Measurements from ENCODE around the gene TM2D1.

Gene TM2D1

GRCh38 chr1:61635557-61635956 is 89.4 kb downstream of the TM2D1 start:
- Histone ChIP-seq H2AFZ (ENCODE audit: low read depth, low read length, severe bottlenecking) (no peak overlapping the region), H3K9me2 (replicated peaks; ENCODE audit: insufficient read depth, low read length) (no peaks in the 10 kb centered on the region), H3K36me3 (ENCODE audit: low read length) (no peaks in the 10 kb centered on the region), H3K4me2 (ENCODE audit: low read depth, low read length, poor library complexity, severe bottlenecking) (no peak overlapping the region), H3K79me2 (ENCODE audit: insufficient read depth, low read length) (no peaks in the 10 kb centered on the region), H3K9me3 (ENCODE audit: insufficient read depth, low read length) (no peaks in the 10 kb centered on the region), H3K27ac (ENCODE audit: low read depth, low read length) (no peak overlapping the region), H3F3A (ENCODE audit: insufficient read depth) (no peaks in the 10 kb centered on the region), H3K4me3 (ENCODE audit: insufficient read depth, low read length, poor library complexity, severe bottlenecking) (no peak overlapping the region), H3K9ac (ENCODE audit: low read length) (no peak overlapping the region), H3K27me3 (ENCODE audit: low read length) (no peaks in the 10 kb centered on the region), H4K20me1 (ENCODE audit: low read depth, low read length) (no peaks in the 10 kb centered on the region)
- no peak for TF ChIP-seq CTCF (IDR thresholded peaks at IDR 0.05; ENCODE audit: insufficient read depth, low read length, poor library complexity, severe bottlenecking)
- TF ChIP-seq EZH2phosphoT487 (conservative IDR thresholded peaks at IDR 0.05; ENCODE audit: low read length), result no peak

GRCh38 chr1:61631436-61631835 is 93.5 kb downstream of the TM2D1 start:
- Histone ChIP-seq H3K4me2 (ENCODE audit: low read depth, low read length, poor library complexity, severe bottlenecking) (no peak overlapping the region), H3K9me2 (replicated peaks; ENCODE audit: insufficient read depth, low read length) (no peaks in the 10 kb centered on the region), H3K36me3 (ENCODE audit: low read length) (no peaks in the 10 kb centered on the region), H2AFZ (ENCODE audit: low read depth, low read length, severe bottlenecking) (no peak overlapping the region), H3K79me2 (ENCODE audit: insufficient read depth, low read length) (no peaks in the 10 kb centered on the region), H3F3A (ENCODE audit: insufficient read depth) (no peaks in the 10 kb centered on the region), H3K27ac (ENCODE audit: low read depth, low read length) (no peak overlapping the region), H3K9ac (ENCODE audit: low read length) (no peak overlapping the region), H3K27me3 (ENCODE audit: low read length) (no peaks in the 10 kb centered on the region), H3K4me3 (ENCODE audit: insufficient read depth, low read length, poor library complexity, severe bottlenecking) (no peak overlapping the region), H4K20me1 (ENCODE audit: low read depth, low read length) (no peaks in the 10 kb centered on the region), H3K9me3 (ENCODE audit: insufficient read depth, low read length) (no peaks in the 10 kb centered on the region)
- no peak for TF ChIP-seq CTCF (IDR thresholded peaks at IDR 0.05; ENCODE audit: insufficient read depth, low read length, poor library complexity, severe bottlenecking)
- no peak for TF ChIP-seq EZH2phosphoT487 (conservative IDR thresholded peaks at IDR 0.05; ENCODE audit: low read length)

All from SU-DHL-6 (cell line).